CD8-positive, alpha-beta memory T cell (primary cell): Measurements from ENCODE around the gene LHFPL6. TPM values are rescaled to one million over a fixed set of nuclear protein-coding genes. Genes with fewer than 3 reads are reported as not detected.

Experiments
- CTCF ChIA-PET: fragments of 350-600 bp; sonication (Branson Sonifier 250); formaldehyde crosslinking; loops from one replicate; lab custom pipeline; 2021; ENCODE audit warnings: antibody characterized with exemption; lab: Charles Lee
- POLR2A ChIA-PET: fragments of 350-600 bp; sonication (Branson Sonifier 250); formaldehyde crosslinking; loops from one replicate; lab custom pipeline; 2021; ENCODE audit warnings: antibody characterized with exemption; lab: Charles Lee
- DNase-seq, 5 donors: peaks; one replicate each; pipeline versions ENCODE4 v3.0.0 to v3.0.0-alpha.2; 2020 to 2022; ENCODE audit warnings: mixed read lengths in 1 of 5
- H3K27ac ChIP-seq: one replicate; pipeline ENCODE4 v1.7.0; 2013; ENCODE audit warnings: low read depth, mild to moderate bottlenecking, low read length, moderate library complexity
- H3K27me3 ChIP-seq: 2 replicates; pipeline ENCODE4 v1.7.0; 2013; ENCODE audit warnings: low read length, mild to moderate bottlenecking; ENCODE audit not compliant: insufficient read depth, poor library complexity, severe bottlenecking
- H3K36me3 ChIP-seq: 2 replicates; pipeline ENCODE4 v1.7.0; 2013; ENCODE audit warnings: mild to moderate bottlenecking, low read length, moderate library complexity; ENCODE audit not compliant: insufficient read depth
- H3K4me1 ChIP-seq: 2 replicates; pipeline ENCODE4 v1.7.0; 2013; ENCODE audit warnings: mild to moderate bottlenecking, low read length, moderate library complexity; ENCODE audit not compliant: insufficient read depth
- H3K4me3 ChIP-seq: 2 replicates; pipeline ENCODE4 v1.7.0; 2013; ENCODE audit warnings: mild to moderate bottlenecking, low read length
- H3K9me3 ChIP-seq: 2 replicates; pipeline ENCODE4 v1.7.0; 2013; ENCODE audit warnings: mild to moderate bottlenecking, low read length
- H3K27ac Mint-ChIP-seq, 8 donors: one replicate each; pipeline ENCODE4 v1.8.0; 2020 to 2021; ENCODE audit warnings: mixed read lengths in 8 of 8, mild to moderate bottlenecking in 6 of 8, inconsistent platforms in 3 of 8, moderate library complexity in 3 of 8
- H3K27me3 Mint-ChIP-seq, 2 donors: one replicate each; pipeline ENCODE4 v1.8.0; 2020 to 2021; ENCODE audit warnings: mixed read lengths in 2 of 2, mild to moderate bottlenecking in 1 of 2, moderate library complexity in 1 of 2
- H3K36me3 Mint-ChIP-seq, 3 donors: one replicate each; pipeline ENCODE4 v1.8.0; 2020 to 2021; ENCODE audit warnings: mixed read lengths in 3 of 3, inconsistent platforms in 1 of 3, mild to moderate bottlenecking in 1 of 3
- H3K4me1 Mint-ChIP-seq, 3 donors: one replicate each; pipeline ENCODE4 v1.8.0; 2020 to 2021; ENCODE audit warnings: mixed read lengths in 3 of 3, inconsistent platforms in 1 of 3, mild to moderate bottlenecking in 1 of 3
- H3K4me3 Mint-ChIP-seq, 7 donors: one replicate each; pipeline ENCODE4 v1.8.0; 2020 to 2021; ENCODE audit warnings: mixed read lengths in 7 of 7, mild to moderate bottlenecking in 6 of 7, moderate library complexity in 4 of 7, inconsistent platforms in 2 of 7
- H3K9me3 Mint-ChIP-seq, 5 donors: one replicate each; pipeline ENCODE4 v1.8.0; 2020 to 2022; ENCODE audit warnings: mixed read lengths in 5 of 5, mild to moderate bottlenecking in 3 of 5, moderate library complexity in 2 of 5, inconsistent platforms in 1 of 5
- polyA plus RNA-seq: library from polyadenylated mRNA; unstranded; fragments of 300-500 nt; fragmentation: Illumina TruSeq; gene quantifications from one replicate; pipeline ENCODE4 v1.2.3, GENCODE V29; 2021
- total RNA-seq, 2 experiments: library from RNA; stranded (reverse); gene quantifications; one replicate each; pipeline ENCODE4 v1.2.3, GENCODE V29; 2021

The LHFPL6 gene
- total and polyA plus RNA-seq, 3 experiments from 2014 or later: 5.9 to 6.4 TPM; not detected in 1

DNA sequence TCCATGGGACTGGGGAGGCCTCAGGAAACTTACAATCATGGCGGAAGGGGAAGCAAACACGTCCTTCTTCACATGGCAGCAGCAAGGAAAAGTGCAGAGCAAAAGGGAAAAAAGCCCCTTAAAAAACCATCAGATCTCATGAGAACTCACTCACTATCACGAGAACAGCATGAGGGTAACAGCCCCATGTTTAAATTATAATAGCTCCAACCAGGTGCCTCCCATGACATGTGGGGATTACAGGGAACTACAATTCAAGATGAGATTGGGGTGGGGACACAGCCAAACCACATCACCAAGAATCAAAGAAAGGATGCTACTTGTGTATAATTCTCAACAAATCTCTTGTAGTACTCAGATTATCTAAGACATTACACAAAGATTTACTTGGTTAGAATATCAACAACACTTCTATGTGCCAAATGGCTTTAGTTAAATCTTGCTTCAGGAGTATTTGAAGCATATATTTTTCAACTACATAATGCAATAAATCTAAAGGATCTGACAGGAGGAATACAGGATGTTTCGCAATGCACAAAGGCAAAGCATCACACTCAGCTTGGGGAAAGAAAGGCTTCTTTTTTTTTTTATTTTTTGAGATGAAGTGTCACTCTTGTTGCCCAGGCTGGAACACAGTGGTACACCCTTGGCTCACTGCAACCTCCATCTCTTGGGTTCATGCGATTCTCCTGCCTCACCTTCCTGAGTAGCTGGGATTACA is 180.0 kb downstream of the LHFPL6 start:
- DNase-seq: no peak
- Mint-ChIP-seq H3K27ac (no peak overlapping the region), H3K4me3 (no peak overlapping the region), H3K36me3 (no peaks in the 10 kb centered on the region), H3K9me3 (peaks cover 0 to 2% (median 0%) of the 10 kb centered on the region in 5 donors), H3K27me3 (peaks cover 0 to 4% of the 10 kb centered on the region in 2 donors), H3K4me1 (no peaks in the 10 kb centered on the region)
- ChIA-PET POLR2A (no interaction called here), CTCF (no interaction called here)
- no peaks in the 10 kb centered on the region for H3K9me3 ChIP-seq
- H3K36me3 ChIP-seq: no peaks in the 10 kb centered on the region
- no peak overlapping the region for H3K4me3 ChIP-seq
- H3K27me3 ChIP-seq: no peaks in the 10 kb centered on the region
- no peak overlapping the region for H3K27ac ChIP-seq
- no peaks in the 10 kb centered on the region for H3K4me1 ChIP-seq

DNA sequence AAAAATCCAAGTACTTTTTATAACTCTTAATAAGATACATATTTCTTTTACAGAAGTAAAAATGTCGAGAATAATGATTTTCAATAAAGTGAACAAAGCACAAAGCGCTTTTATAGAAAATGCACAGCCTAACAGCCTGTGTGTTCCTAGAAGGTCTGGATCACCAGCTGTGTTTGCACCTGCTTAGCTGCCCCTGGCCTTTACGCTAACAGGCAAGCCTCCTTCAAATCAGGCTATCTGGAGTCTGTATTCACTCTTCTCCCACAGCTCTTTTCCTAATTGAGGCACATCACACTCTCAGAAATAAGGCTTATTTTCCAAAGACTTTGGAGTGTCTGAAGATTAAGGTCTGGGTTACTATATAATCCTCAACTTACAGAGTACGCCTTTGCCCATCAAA is 183.1 kb downstream of the LHFPL6 start:
- ChIA-PET POLR2A (no interaction called here), CTCF (no interaction called here)
- H3K27me3 Mint-ChIP-seq: peaks cover 0 to 19% of the 10 kb centered on the region in 2 donors
- H3K36me3 Mint-ChIP-seq: no peaks in the 10 kb centered on the region
- no peaks in the 10 kb centered on the region for H3K4me1 Mint-ChIP-seq
- Histone ChIP-seq H3K27me3 (no peaks in the 10 kb centered on the region), H3K4me3 (no peak overlapping the region), H3K27ac (no peak overlapping the region), H3K36me3 (no peaks in the 10 kb centered on the region), H3K4me1 (no peaks in the 10 kb centered on the region), H3K9me3 (no peaks in the 10 kb centered on the region)
- no peak overlapping the region for H3K27ac Mint-ChIP-seq
- DNase-seq: no peak
- H3K4me3 Mint-ChIP-seq: no peak overlapping the region
- H3K9me3 Mint-ChIP-seq: no peaks in the 10 kb centered on the region

DNA sequence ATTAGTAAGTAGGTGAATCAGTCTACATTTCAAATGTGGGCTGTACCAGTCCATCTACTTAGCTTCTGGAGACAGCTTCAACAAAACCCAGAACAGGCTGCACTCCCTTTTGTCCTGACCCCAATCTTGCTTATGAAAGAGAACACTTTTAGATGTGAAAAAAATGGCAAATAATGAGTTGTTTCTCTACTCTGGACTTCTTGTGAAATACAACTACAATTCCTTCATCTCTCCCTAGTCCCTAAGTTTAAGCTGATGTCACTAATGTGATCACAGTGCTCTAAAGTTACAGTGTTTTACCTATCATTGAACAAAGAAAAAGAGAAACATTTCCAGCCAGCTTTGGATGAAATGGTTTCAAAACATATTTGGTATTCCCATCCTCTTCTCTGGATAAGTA is 183.9 kb downstream of the LHFPL6 start:
- H3K4me1 ChIP-seq: no peaks in the 10 kb centered on the region
- H3K9me3 ChIP-seq: no peaks in the 10 kb centered on the region
- no peaks in the 10 kb centered on the region for H3K27me3 ChIP-seq
- H3K27me3 Mint-ChIP-seq: peaks cover 0 to 22% of the 10 kb centered on the region in 2 donors
- no peak overlapping the region for H3K27ac ChIP-seq
- H3K27ac Mint-ChIP-seq: no peak overlapping the region
- H3K36me3 Mint-ChIP-seq: no peaks in the 10 kb centered on the region
- no peak for DNase-seq
- no peaks in the 10 kb centered on the region for H3K36me3 ChIP-seq
- no peaks in the 10 kb centered on the region for H3K4me1 Mint-ChIP-seq
- CTCF ChIA-PET: no interaction called here
- no peak overlapping the region for H3K4me3 Mint-ChIP-seq
- POLR2A ChIA-PET: no interaction called here
- H3K9me3 Mint-ChIP-seq: no peaks in the 10 kb centered on the region
- no peak overlapping the region for H3K4me3 ChIP-seq

DNA sequence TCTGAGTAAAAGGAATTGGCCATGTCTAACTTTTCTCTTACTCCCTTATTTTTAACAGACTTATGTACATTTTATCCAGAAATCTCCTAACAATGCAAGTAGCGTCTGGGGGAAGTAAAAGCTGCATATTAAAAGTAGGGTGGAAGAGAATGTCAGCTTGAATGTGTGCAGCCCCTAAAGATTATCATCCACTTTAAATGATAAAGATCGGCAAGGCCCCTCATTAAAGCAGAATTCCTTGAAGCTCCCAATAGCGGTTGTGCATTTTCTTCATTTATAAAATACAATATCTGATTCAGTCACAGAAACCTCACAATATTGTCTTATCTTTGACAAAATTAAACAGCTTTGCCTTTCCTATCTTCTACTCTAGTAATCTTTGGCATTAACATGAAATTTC is 184.6 kb downstream of the LHFPL6 start:
- Mint-ChIP-seq H3K4me1 (no peaks in the 10 kb centered on the region), H3K9me3 (no peaks in the 10 kb centered on the region), H3K36me3 (no peaks in the 10 kb centered on the region), H3K27ac (no peak overlapping the region), H3K4me3 (no peak overlapping the region), H3K27me3 (peaks cover 0 to 23% of the 10 kb centered on the region in 2 donors)
- POLR2A ChIA-PET: no interaction called here
- Histone ChIP-seq H3K27ac (no peak overlapping the region), H3K36me3 (no peaks in the 10 kb centered on the region), H3K27me3 (no peaks in the 10 kb centered on the region), H3K4me3 (no peak overlapping the region), H3K9me3 (no peaks in the 10 kb centered on the region), H3K4me1 (no peaks in the 10 kb centered on the region)
- CTCF ChIA-PET: no interaction called here
- DNase-seq: no peak

DNA sequence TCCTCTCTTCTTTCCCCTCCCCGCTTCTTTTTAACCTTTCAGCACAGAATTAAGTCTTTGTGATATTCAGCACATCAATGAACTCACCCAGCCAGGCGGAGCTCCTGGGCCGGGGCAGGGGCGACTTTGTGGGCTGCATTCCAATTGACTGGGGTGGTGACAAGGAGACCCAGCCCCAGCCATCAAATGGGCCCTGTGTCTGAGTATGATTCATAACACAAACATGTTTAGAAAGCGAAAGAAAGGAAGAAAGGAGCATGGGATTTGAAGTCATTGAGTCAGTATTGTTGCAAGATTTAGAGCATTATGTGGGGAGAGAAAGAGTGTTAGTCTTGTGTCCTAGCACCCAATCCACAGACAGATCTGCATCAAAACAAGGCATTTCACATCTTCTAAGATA is 185.3 kb downstream of the LHFPL6 start:
- Histone ChIP-seq H3K36me3 (no peaks in the 10 kb centered on the region), H3K4me3 (no peak overlapping the region), H3K27me3 (no peaks in the 10 kb centered on the region), H3K9me3 (no peaks in the 10 kb centered on the region), H3K27ac (no peak overlapping the region), H3K4me1 (no peaks in the 10 kb centered on the region)
- no peaks in the 10 kb centered on the region for H3K9me3 Mint-ChIP-seq
- ChIA-PET CTCF (no interaction called here), POLR2A (no interaction called here)
- H3K4me3 Mint-ChIP-seq: no peak overlapping the region
- no peak for DNase-seq
- H3K27ac Mint-ChIP-seq: no peak overlapping the region
- H3K36me3 Mint-ChIP-seq: no peaks in the 10 kb centered on the region
- peaks cover 0 to 25% of the 10 kb centered on the region in 2 donors for H3K27me3 Mint-ChIP-seq
- no peaks in the 10 kb centered on the region for H3K4me1 Mint-ChIP-seq

DNA sequence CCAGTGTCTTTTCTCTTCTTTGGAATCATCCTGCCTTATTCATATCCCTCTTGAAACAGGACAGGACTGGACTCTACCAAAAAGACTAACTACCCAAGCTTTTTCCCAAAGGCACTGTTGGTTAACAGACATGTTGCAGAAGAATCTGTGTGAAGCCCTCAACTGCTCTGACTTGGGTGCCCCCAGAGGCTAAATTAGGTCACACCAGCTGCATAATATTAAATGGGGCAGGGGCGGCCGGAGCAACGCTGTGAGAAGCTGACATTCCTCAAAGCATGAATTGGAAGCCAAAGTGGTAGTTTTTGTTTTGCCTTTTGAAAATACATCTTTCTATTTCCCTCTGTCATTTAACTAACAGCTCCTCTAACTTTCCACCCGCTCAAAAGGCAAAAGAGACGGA is 185.9 kb downstream of the LHFPL6 start:
- Mint-ChIP-seq H3K27ac (no peak overlapping the region), H3K4me3 (no peak overlapping the region), H3K36me3 (no peaks in the 10 kb centered on the region), H3K27me3 (peaks cover 0 to 28% of the 10 kb centered on the region in 2 donors), H3K9me3 (no peaks in the 10 kb centered on the region), H3K4me1 (no peaks in the 10 kb centered on the region)
- H3K4me3 ChIP-seq: no peak overlapping the region
- no peaks in the 10 kb centered on the region for H3K9me3 ChIP-seq
- DNase-seq: no peak
- H3K27ac ChIP-seq: no peak overlapping the region
- H3K27me3 ChIP-seq: no peaks in the 10 kb centered on the region
- ChIA-PET CTCF (no interaction called here), POLR2A (no interaction called here)
- no peaks in the 10 kb centered on the region for H3K4me1 ChIP-seq
- H3K36me3 ChIP-seq: no peaks in the 10 kb centered on the region

DNA sequence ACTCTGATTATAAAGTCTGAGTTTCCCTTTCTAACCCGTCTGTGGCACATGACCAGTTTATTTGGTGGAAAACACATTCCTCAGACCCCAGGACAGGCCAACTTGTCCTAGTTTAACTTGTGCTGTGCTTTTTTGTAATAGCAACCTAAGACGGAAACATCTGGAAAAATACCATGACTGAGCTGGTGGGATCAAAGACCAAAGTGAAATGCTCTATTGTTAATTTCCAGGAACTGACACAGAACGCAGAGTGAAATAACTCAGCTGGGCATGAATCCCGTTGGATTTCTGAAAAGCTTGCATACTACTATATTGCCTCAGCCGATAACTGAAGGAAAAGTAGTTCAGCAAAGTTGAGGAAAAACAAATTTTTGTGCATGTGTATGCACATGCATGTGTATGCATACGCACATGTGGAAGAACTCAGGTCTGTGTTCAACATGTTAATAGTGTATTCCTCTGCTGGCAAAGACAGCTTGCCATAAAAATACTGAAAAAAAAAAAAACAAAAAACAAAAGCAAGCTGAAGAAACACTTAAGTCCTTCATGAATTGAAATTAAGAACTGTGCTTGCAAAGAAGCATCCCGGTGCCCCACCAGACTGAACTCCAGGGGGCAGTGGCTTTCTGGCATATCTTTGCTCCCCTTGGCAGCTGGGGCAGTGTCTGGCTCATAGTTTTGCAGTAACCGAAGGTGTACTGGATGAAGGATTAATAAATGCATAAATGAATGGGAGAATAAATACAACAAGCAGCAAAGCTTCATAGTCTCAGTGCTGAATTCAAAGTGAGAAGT is 187.8 kb downstream of the LHFPL6 start:
- H3K27ac ChIP-seq: no peak overlapping the region
- H3K4me1 ChIP-seq: no peaks in the 10 kb centered on the region
- H3K36me3 ChIP-seq: no peaks in the 10 kb centered on the region
- Mint-ChIP-seq H3K4me1 (no peaks in the 10 kb centered on the region), H3K27ac (no peak overlapping the region), H3K9me3 (no peaks in the 10 kb centered on the region), H3K36me3 (no peaks in the 10 kb centered on the region), H3K4me3 (no peak overlapping the region), H3K27me3 (peaks cover 0 to 30% of the 10 kb centered on the region in 2 donors)
- H3K9me3 ChIP-seq: no peaks in the 10 kb centered on the region
- H3K27me3 ChIP-seq: no peaks in the 10 kb centered on the region
- POLR2A ChIA-PET: no interaction called here
- H3K4me3 ChIP-seq: no peak overlapping the region
- DNase-seq: no peak
- CTCF ChIA-PET: no interaction called here

DNA sequence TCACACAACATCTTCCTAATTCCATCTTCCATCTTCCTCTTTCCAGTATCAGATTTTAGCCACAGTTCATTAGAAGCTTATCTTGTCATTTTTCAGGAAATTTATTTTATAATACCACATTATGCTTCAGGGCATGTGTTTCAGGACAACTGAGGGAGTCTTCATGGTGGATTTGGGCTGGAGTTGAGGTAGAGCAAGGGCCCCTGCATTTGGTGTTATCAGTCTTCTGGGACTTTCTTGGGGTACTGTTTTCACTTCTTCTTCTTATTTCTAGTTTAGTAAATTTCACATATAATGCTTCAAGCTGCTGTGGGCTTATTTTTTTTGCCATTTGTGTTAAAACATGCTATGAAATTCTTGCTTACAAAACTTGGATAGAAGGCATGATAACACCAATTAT is 188.7 kb downstream of the LHFPL6 start:
- Histone ChIP-seq H3K4me3 (no peak overlapping the region), H3K27ac (no peak overlapping the region), H3K27me3 (no peaks in the 10 kb centered on the region), H3K4me1 (no peaks in the 10 kb centered on the region), H3K36me3 (no peaks in the 10 kb centered on the region), H3K9me3 (no peaks in the 10 kb centered on the region)
- no peaks in the 10 kb centered on the region for H3K36me3 Mint-ChIP-seq
- H3K9me3 Mint-ChIP-seq: no peaks in the 10 kb centered on the region
- CTCF ChIA-PET: no interaction called here
- peak overlapping the region in 1 of 8 donors; percentile 55 for H3K27ac Mint-ChIP-seq
- POLR2A ChIA-PET: no interaction called here
- H3K4me3 Mint-ChIP-seq: no peak overlapping the region
- no peaks in the 10 kb centered on the region for H3K4me1 Mint-ChIP-seq
- H3K27me3 Mint-ChIP-seq: peaks cover 0 to 33% of the 10 kb centered on the region in 2 donors
- DNase-seq: no peak
